ENCODE measurements around the gene LYPLAL1.

The LYPLAL1 gene

DNA sequence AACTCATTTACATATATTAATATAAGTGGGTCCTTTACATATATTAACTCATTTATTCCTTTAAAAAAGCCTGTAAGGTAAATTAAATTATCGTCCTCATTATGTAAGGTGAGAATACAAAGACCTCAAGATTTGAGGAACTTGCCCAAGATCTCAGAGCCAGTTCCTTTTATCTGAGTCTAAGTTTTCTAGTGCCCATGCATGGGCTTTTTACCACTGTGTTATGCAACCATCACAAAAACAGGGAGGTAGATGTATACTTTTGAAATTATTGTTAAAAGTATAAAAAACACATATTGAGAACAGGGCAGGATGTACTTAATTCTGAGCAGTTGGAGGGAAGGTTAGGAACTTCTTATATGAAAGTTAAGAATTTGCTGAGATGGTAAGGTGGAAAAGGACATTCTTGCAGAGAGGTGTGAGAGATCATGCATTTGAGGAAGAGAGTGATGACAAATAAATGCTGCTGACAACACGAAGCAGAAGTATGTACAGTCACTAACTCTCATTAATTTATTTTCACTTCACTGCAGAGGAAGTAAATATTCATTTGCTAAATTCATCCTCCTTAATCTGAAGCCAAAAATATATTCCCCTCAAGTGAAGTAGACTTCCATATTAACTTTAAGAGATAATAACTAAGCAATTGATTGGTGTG is 28.9 kb upstream of the LYPLAL1 start:
- TF ChIP-seq, protein P1, sequence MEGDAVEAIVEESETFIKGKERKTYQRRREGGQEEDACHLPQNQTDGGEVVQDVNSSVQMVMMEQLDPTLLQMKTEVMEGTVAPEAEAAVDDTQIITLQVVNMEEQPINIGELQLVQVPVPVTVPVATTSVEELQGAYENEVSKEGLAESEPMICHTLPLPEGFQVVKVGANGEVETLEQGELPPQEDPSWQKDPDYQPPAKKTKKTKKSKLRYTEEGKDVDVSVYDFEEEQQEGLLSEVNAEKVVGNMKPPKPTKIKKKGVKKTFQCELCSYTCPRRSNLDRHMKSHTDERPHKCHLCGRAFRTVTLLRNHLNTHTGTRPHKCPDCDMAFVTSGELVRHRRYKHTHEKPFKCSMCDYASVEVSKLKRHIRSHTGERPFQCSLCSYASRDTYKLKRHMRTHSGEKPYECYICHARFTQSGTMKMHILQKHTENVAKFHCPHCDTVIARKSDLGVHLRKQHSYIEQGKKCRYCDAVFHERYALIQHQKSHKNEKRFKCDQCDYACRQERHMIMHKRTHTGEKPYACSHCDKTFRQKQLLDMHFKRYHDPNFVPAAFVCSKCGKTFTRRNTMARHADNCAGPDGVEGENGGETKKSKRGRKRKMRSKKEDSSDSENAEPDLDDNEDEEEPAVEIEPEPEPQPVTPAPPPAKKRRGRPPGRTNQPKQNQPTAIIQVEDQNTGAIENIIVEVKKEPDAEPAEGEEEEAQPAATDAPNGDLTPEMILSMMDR (IDR thresholded peaks at IDR 0.05; ENCODE audit: low read length): no peak
- TF ChIP-seq EZH2 (IDR thresholded peaks at IDR 0.05; ENCODE audit: borderline replicate concordance, low read length): no peak

DNA sequence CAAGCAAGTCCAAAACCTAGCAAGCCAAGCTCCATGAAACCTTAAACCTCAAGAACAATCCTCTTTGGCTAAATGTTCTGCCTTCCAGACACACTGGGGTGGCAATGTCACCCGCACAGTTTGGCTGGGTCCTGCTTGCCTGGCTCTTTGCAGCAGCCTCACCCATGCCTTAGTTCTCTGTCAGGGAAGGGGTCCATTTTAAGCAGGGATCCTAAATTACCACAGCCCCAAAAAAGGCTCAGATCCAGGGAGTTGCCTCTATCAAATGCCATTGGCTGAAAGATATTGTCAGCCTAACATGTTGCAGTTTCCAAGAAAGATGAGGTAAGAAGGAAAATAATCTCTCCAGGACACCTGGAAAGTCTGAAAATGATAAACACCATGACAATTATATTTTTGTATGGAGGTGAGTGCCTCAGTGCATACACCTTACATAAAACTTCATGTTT is 26.1 kb upstream of the LYPLAL1 start:
- no peak overlapping the region for H3K27ac ChIP-seq (ENCODE audit: low read depth, low read length, poor library complexity, severe bottlenecking)

More for the DNA sequence above, 28.9 kb upstream of the LYPLAL1 start:
- Histone ChIP-seq H3K9me3 (ENCODE audit: low read length) (no peaks in the 10 kb centered on the region), H3K9me2 (ENCODE audit: low read depth, low read length) (no peaks in the 10 kb centered on the region; the same call in 1 of the 2 replicates), H3K36me3 (ENCODE audit: insufficient read depth, low read length) (no peaks in the 10 kb centered on the region), H3K4me1 (ENCODE audit: insufficient read depth, low read length, severe bottlenecking) (no peaks in the 10 kb centered on the region), H3F3A (ENCODE audit: insufficient read depth, low read length) (no peaks in the 10 kb centered on the region), H3K4me3 (ENCODE audit: low read depth, low read length, poor library complexity, severe bottlenecking) (no peak overlapping the region), H4K20me1 (ENCODE audit: insufficient read depth, low read length) (no peaks in the 10 kb centered on the region), H3K79me2 (ENCODE audit: insufficient read depth, low read length) (no peaks in the 10 kb centered on the region), H3K4me2 (ENCODE audit: low read length) (no peak overlapping the region), H2AFZ (ENCODE audit: low read length) (no peak overlapping the region), H3K27me3 (ENCODE audit: insufficient read depth, low read length) (no peaks in the 10 kb centered on the region), H3K9ac (ENCODE audit: low read length) (no peak overlapping the region), H3K27ac (ENCODE audit: low read depth, low read length, poor library complexity, severe bottlenecking) (no peak overlapping the region)

DNA sequence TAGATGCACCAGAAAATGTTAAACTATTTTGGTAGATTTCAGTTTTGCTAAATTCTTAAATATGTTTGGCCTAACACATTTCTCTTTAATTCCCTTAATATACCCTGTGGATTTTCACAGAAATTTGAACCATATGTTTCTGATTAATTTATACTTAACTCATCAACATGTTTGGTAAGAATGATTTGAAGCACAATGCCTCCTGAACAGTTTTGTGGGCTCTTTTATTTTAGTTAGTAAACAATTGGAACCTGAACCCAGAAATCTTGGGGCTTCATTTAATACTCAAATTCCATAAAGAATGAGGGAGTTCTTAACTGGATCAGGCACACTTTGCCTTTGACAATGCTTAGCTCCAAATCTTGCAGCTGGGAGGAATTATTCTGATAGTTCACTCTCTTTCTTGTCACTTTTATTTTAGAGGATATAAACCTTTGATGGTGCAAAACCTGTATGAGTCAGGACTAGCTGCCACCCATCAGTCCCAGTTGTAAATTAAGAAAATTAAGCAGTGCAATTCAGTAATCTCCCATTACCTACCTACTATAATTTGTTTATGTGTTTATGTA is 24.6 kb upstream of the LYPLAL1 start:
- Histone ChIP-seq H3F3A (ENCODE audit: insufficient read depth, low read length) (no peaks in the 10 kb centered on the region), H3K9ac (ENCODE audit: low read length) (no peak overlapping the region), H3K27me3 (ENCODE audit: insufficient read depth, low read length) (no peaks in the 10 kb centered on the region), H3K4me3 (ENCODE audit: low read depth, low read length, poor library complexity, severe bottlenecking) (no peak overlapping the region), H3K9me3 (ENCODE audit: low read length) (no peaks in the 10 kb centered on the region), H3K4me2 (ENCODE audit: low read length) (no peak overlapping the region), H4K20me1 (ENCODE audit: insufficient read depth, low read length) (no peaks in the 10 kb centered on the region), H2AFZ (ENCODE audit: low read length) (no peak overlapping the region), H3K36me3 (ENCODE audit: insufficient read depth, low read length) (no peaks in the 10 kb centered on the region), H3K4me1 (ENCODE audit: insufficient read depth, low read length, severe bottlenecking) (no peaks in the 10 kb centered on the region), H3K9me2 (ENCODE audit: low read depth, low read length) (no peaks in the 10 kb centered on the region; the same call in 1 of the 2 replicates), H3K79me2 (ENCODE audit: insufficient read depth, low read length) (no peaks in the 10 kb centered on the region), H3K27ac (ENCODE audit: low read depth, low read length, poor library complexity, severe bottlenecking) (no peak overlapping the region)
- TF ChIP-seq, protein P1 (IDR thresholded peaks at IDR 0.05; ENCODE audit: low read length): no peak
- no peak for TF ChIP-seq EZH2 (IDR thresholded peaks at IDR 0.05; ENCODE audit: borderline replicate concordance, low read length)

More for the DNA sequence above, 26.1 kb upstream of the LYPLAL1 start:
- Histone ChIP-seq H3K9ac (ENCODE audit: low read length) (no peak overlapping the region), H3K27me3 (ENCODE audit: insufficient read depth, low read length) (no peaks in the 10 kb centered on the region), H3K9me2 (ENCODE audit: low read depth, low read length) (no peaks in the 10 kb centered on the region; the same call in 1 of the 2 replicates), H2AFZ (ENCODE audit: low read length) (no peak overlapping the region), H3K4me1 (ENCODE audit: insufficient read depth, low read length, severe bottlenecking) (no peaks in the 10 kb centered on the region), H3K79me2 (ENCODE audit: insufficient read depth, low read length) (no peaks in the 10 kb centered on the region), H3K4me3 (ENCODE audit: low read depth, low read length, poor library complexity, severe bottlenecking) (no peak overlapping the region), H3K36me3 (ENCODE audit: insufficient read depth, low read length) (no peaks in the 10 kb centered on the region), H3F3A (ENCODE audit: insufficient read depth, low read length) (no peaks in the 10 kb centered on the region), H3K9me3 (ENCODE audit: low read length) (no peaks in the 10 kb centered on the region), H4K20me1 (ENCODE audit: insufficient read depth, low read length) (no peaks in the 10 kb centered on the region), H3K4me2 (ENCODE audit: low read length) (no peak overlapping the region)
- TF ChIP-seq, protein P1 (IDR thresholded peaks at IDR 0.05; ENCODE audit: low read length): no peak
- no peak for TF ChIP-seq EZH2 (IDR thresholded peaks at IDR 0.05; ENCODE audit: borderline replicate concordance, low read length)

Measured in OCI-LY1 (cell line).